Measurements from ENCODE around the gene RGL1. TPM values are rescaled to one million over a fixed set of nuclear protein-coding genes. Genes with fewer than 3 reads are reported as not detected.

RGL1 gene
- total and polyA plus RNA-seq, 9 of the 15 experiments (the other 6 are each of a cell fraction or from before 2014, with no cell fraction given), result under 0.01 to 0.07 (median 0.04) TPM

GRCh38 chr1:183834568-183834967 is 29.6 kb downstream of the RGL1 start (continued):
- TF ChIP-seq UBTF (IDR thresholded peaks at IDR 0.05; ENCODE audit: borderline replicate concordance in 1 of 2, low read depth in 2 of 2, low read length in 2 of 2) (no peak), HLTF (IDR thresholded peaks at IDR 0.05) (no peak), ZNF280A (IDR thresholded peaks at IDR 0.05; ENCODE audit: low read depth, partially characterized antibody) (no peak), NBN (IDR thresholded peaks at IDR 0.05; ENCODE audit: low read depth) (no peak), YBX1 (IDR thresholded peaks at IDR 0.05) (no peak), GABPB1 (CRISPR knock-in tag; IDR thresholded peaks at IDR 0.05) (no peak), ZBTB17 (CRISPR knock-in tag; IDR thresholded peaks at IDR 0.05) (no peak)

GRCh38 chr1:183836598-183836997 is 31.7 kb downstream of the RGL1 start:
- BruUV-seq (replicated peaks), result no TSS peak
- Histone ChIP-seq H3K4me3 (no peak overlapping the region), H3K79me2 (ENCODE audit: control insufficient read depth, insufficient read depth, low read length) (no peaks in the 10 kb centered on the region), H3K27me3 (ENCODE audit: control insufficient read depth in 2 of 2, insufficient read depth in 2 of 2, low read length in 2 of 2) (peaks cover 3 to 4% of the 10 kb centered on the region in 2 experiments; a peak in 2 of 5 replicates), H3K27ac (ENCODE audit: extremely low read depth, low read depth, low read length) (no peak overlapping the region), H3K36me3 (ENCODE audit: control insufficient read depth, insufficient read depth, low read length) (no peaks in the 10 kb centered on the region), H4K20me1 (replicated peaks; ENCODE audit: control insufficient read depth, insufficient read depth, low read length) (no peaks in the 10 kb centered on the region), H3K9me3 (replicated peaks; ENCODE audit: control insufficient read depth, insufficient read depth, low read depth, low read length) (no peaks in the 10 kb centered on the region), H3K4me2 (ENCODE audit: insufficient read depth, low read length) (no peak overlapping the region), H3K9ac (ENCODE audit: insufficient read depth in 1 of 2, low read depth in 2 of 2, low read length in 2 of 2) (no peak overlapping the region), H3K9me1 (ENCODE audit: control insufficient read depth, insufficient read depth, low read length) (no peaks in the 10 kb centered on the region), H3K4me1 (replicated peaks in 1 of 2; ENCODE audit: control insufficient read depth in 2 of 2, insufficient read depth in 2 of 2, low read length in 2 of 2) (no peaks in the 10 kb centered on the region), H2AFZ (ENCODE audit: low read depth, low read length) (no peak overlapping the region)
- CTCF ChIA-PET (ENCODE audit: low intra/inter-chr PET ratio), result no interaction called here
- FAIRE-seq, result no peak
- ATAC-seq, result no peak
- 1% methylated on average over 4 of the region's 4 CpGs for WGBS (ENCODE audit: insufficient coverage, low coverage, missing lambda C conversion rate)
- POLR2A ChIA-PET, result interaction anchor here (1.7 kb wide), 1 partner anchor 9 kb away, joined by 4 read pairs; no protein-coding TSS in a partner anchor
- DNase-seq (ENCODE audit: extremely low read depth in 1 of 4, low spot score in 3 of 4), result no peak
- in situ Hi-C loops (cut with MboI), result no loop called here
- intact Hi-C loops (cut with micrococcal nuclease), result no loop called here
- no peak for TF ChIP-seq DLX4 (CRISPR knock-in tag; IDR thresholded peaks at IDR 0.05)
- no peak for TF ChIP-seq ILK (tag; IDR thresholded peaks at IDR 0.05; ENCODE audit: borderline replicate concordance, low read depth)
- TF ChIP-seq ZNF695 (CRISPR knock-in tag; IDR thresholded peaks at IDR 0.05), result no peak
- TF ChIP-seq SETDB1 (IDR thresholded peaks at IDR 0.05; ENCODE audit: low read length), result no peak
- TF ChIP-seq POLR2B (IDR thresholded peaks at IDR 0.05; ENCODE audit: low read depth, partially characterized antibody), result no peak
- no peak for TF ChIP-seq ZBTB11 (CRISPR knock-in tag; IDR thresholded peaks at IDR 0.05)

All from K562 (cell line).